SH-SY5Y (cell line): ENCODE results near the gene TMEM250.

Experiments used
- GATA2 ChIP-seq: IDR thresholded peaks from 2 replicates; pipeline ENCODE4 v1.6.1; 2011; ENCODE audit warnings: mild to moderate bottlenecking, low read depth, low read length
- GATA3 ChIP-seq: IDR thresholded peaks from 2 replicates; pipeline ENCODE4 v1.6.1; 2011; ENCODE audit warnings: low read depth, mild to moderate bottlenecking, low read length, moderate library complexity

GRCh38 chr9:136163248-136163850, 44.7 kb upstream of the TMEM250 start:
- TF ChIP-seq GATA3 (no peak), GATA2 (no peak)
